Mesothelial cell of epicardium (in vitro differentiated cells): ENCODE measurements around the gene KRT37. TPM values are rescaled to one million over a fixed set of nuclear protein-coding genes. Genes with fewer than 3 reads are reported as not detected.
A peak's percentile ranks its signal among the peaks of the same experiment; 100 is the strongest.

ENCODE experiments used
- DNase-seq, 2 experiments: peaks; one replicate each; pipeline ENCODE4 v3.0.0; 2021; ENCODE audit warnings: low spot score in 2 of 2; ENCODE audit not compliant: unreplicated experiment in 2 of 2
- H3K27ac Mint-ChIP-seq: 2 replicates; pipeline ENCODE4 v1.8.0; 2021; ENCODE audit warnings: mixed read lengths
- H3K27me3 Mint-ChIP-seq: 2 replicates; pipeline ENCODE4 v1.8.0; 2021; ENCODE audit warnings: low read depth, mixed read lengths
- H3K36me3 Mint-ChIP-seq: 2 replicates; pipeline ENCODE4 v1.8.0; 2021; ENCODE audit warnings: mixed read lengths
- H3K4me1 Mint-ChIP-seq: 2 replicates; pipeline ENCODE4 v1.8.0; 2021; ENCODE audit warnings: mixed read lengths
- H3K4me3 Mint-ChIP-seq: 2 replicates; pipeline ENCODE4 v1.8.0; 2021; ENCODE audit warnings: mild to moderate bottlenecking, moderate library complexity, mixed read lengths
- H3K9me3 Mint-ChIP-seq: 2 replicates; pipeline ENCODE4 v1.8.0; 2021; ENCODE audit warnings: mixed read lengths
- CTCF ChIP-seq: fragments of 200-600 bp; sonication (generic); IDR thresholded peaks from one replicate; pipeline ENCODE4 v1.5.0; 2021; ENCODE audit warnings: antibody characterized with exemption; ENCODE audit not compliant: unreplicated experiment
- total RNA-seq: library from RNA; stranded (reverse); gene quantifications from 3 replicates; pipeline ENCODE4 v1.2.1, GENCODE V29; 2021

KRT37 gene
- total RNA-seq, 1 donor from 2014 or later, result not detected

GRCh38 chr17:41444640-41445039 lies 20.3 kb upstream of the KRT37 start:
- no peak overlapping the region for H3K27ac Mint-ChIP-seq
- no peak for TF ChIP-seq CTCF

GRCh38 chr17:41444186-41444585 lies 19.8 kb upstream of the KRT37 start:
- no peak overlapping the region for H3K4me3 Mint-ChIP-seq
- DNase-seq, result no peak
- no peaks in the 10 kb centered on the region for H3K36me3 Mint-ChIP-seq
- no peaks in the 10 kb centered on the region for H3K27me3 Mint-ChIP-seq
- H3K4me1 Mint-ChIP-seq, result peaks cover 5% of the 10 kb centered on the region
- no peaks in the 10 kb centered on the region for H3K9me3 Mint-ChIP-seq
- peak overlapping the region; percentile 73 for H3K27ac Mint-ChIP-seq
- TF ChIP-seq CTCF, result no peak

More at GRCh38 chr17:41444640-41445039, 20.3 kb upstream of the KRT37 start:
- DNase-seq, result no peak
- Mint-ChIP-seq H3K4me3 (no peak overlapping the region), H3K4me1 (peaks cover 5% of the 10 kb centered on the region), H3K27me3 (no peaks in the 10 kb centered on the region), H3K9me3 (no peaks in the 10 kb centered on the region), H3K36me3 (no peaks in the 10 kb centered on the region)

GRCh38 chr17:41442739-41443138 lies 18.4 kb upstream of the KRT37 start:
- Mint-ChIP-seq H3K36me3 (no peaks in the 10 kb centered on the region), H3K27ac (no peak overlapping the region), H3K27me3 (no peaks in the 10 kb centered on the region), H3K4me3 (no peak overlapping the region), H3K4me1 (peaks cover 5% of the 10 kb centered on the region), H3K9me3 (no peaks in the 10 kb centered on the region)
- no peak for TF ChIP-seq CTCF
- DNase-seq, result no peak

- H3K27ac Mint-ChIP-seq, result no peak within 1 kb of the TSS
- no peaks in the 10 kb centered on the region for H3K36me3 Mint-ChIP-seq
- no peak within 1 kb of the TSS for H3K4me3 Mint-ChIP-seq
- H3K4me1 Mint-ChIP-seq, result peaks cover 2% of the 10 kb centered on the region
- DNase-seq, result no peak
- no peak for TF ChIP-seq CTCF
- H3K27me3 Mint-ChIP-seq, result no peaks in the 10 kb centered on the region
- H3K9me3 Mint-ChIP-seq, result no peaks in the 10 kb centered on the region
Observed at GRCh38 chr17:41440531-41441033, 16.2 kb upstream of the KRT37 start, which contains the start of gene KRT38. Gene KRT38, minus strand, starts transcription at chr17:41440983. Its CDS starts 62 bp downstream, at chr17:41440921.

GRCh38 chr17:41439375-41439774 lies 15.0 kb upstream of the KRT37 start:
- Mint-ChIP-seq H3K4me1 (peaks cover 4% of the 10 kb centered on the region), H3K27ac (no peak overlapping the region), H3K36me3 (no peaks in the 10 kb centered on the region), H3K4me3 (no peak overlapping the region), H3K9me3 (no peaks in the 10 kb centered on the region), H3K27me3 (no peaks in the 10 kb centered on the region)
- no peak for TF ChIP-seq CTCF
- no peak for DNase-seq

GRCh38 chr17:41437769-41438168 lies 13.4 kb upstream of the KRT37 start:
- TF ChIP-seq CTCF, result no peak
- peaks cover 7% of the 10 kb centered on the region for H3K4me1 Mint-ChIP-seq
- H3K36me3 Mint-ChIP-seq, result no peaks in the 10 kb centered on the region
- H3K9me3 Mint-ChIP-seq, result no peaks in the 10 kb centered on the region
- no peaks in the 10 kb centered on the region for H3K27me3 Mint-ChIP-seq
- no peak overlapping the region for H3K27ac Mint-ChIP-seq
- no peak for DNase-seq
- no peak overlapping the region for H3K4me3 Mint-ChIP-seq
